ENCODE results near the gene MYL2. TPM values are rescaled to one million over a fixed set of nuclear protein-coding genes. Genes with fewer than 3 reads are reported as not detected.
A peak's percentile ranks its signal among the peaks of the same experiment; 100 is the strongest.

MYL2 gene
- total RNA-seq, 2 experiments from 2014 or later = not detected

DNA sequence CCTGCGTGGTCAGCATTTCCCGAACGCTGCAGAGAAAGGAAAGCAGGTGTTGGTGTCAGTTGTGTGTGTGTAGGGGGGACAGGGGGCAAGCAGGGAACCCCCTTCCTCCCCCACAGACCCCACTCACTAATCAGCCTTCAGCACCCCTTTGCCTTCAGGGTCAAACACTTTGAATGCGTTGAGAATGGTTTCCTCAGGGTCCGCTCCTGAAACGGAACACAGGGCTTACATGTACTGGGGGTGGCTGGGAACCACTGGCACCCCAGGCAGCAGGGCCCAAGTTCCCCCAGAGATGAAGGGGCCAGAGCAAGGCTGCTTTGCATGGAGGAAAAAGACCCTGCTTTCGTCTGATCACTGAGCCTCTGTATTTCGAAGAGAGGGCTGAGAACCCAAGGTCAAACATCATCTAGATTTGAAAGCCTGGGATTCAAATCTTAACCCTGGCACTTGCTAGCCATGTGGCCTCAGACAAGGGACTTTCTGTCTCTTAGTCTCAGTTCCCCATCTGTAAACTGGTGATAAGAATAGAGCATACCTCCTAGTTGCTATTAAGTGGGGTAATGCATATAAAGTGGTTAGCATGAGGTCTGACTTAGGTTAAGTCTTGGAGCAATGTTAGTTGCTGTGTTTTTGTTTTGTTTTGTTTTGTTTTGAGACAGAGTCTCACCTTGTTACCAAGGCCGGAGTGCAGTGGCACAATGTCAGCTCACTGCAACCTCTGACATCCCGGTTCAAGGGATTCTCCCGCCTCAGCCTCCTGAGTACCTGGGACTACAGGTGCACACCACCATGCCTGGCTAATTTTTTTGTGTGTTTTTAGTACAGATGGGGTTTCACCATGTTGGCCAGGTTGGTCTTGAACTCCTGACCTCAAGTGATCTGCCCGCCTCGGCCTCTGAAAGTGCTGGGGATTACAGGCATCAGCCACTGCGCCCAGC is 7.0 kb downstream of the MYL2 start:
- no peak overlapping the region for H3K27ac Mint-ChIP-seq
- DNase-seq (peak in 2 of 14 experiments; percentile 8 to 14), ATAC-seq (ENCODE audit: poor library complexity) (no peak)
- CTCF ChIA-PET = no interaction called here
- no peaks in the 10 kb centered on the region for H3K9me3 ChIP-seq (ENCODE audit: control insufficient read depth in 1 of 2, insufficient read depth in 1 of 2, low read length in 2 of 2)
- no peaks in the 10 kb centered on the region for H3K4me1 ChIP-seq (ENCODE audit: insufficient read depth, low read length)
- no peaks in the 10 kb centered on the region for H3K36me3 Mint-ChIP-seq (ENCODE audit: low read depth)
- H3K4me3 ChIP-seq (ENCODE audit: low read length) = no peak overlapping the region
- no peak overlapping the region for H3K27ac ChIP-seq (ENCODE audit: low read depth in 1 of 2, low read length in 2 of 2)
- H3K4me3 Mint-ChIP-seq = no peak overlapping the region
- intact Hi-C loops (cut with DNase I, micrococcal nuclease) = no loop called here
- peaks cover 6% of the 10 kb centered on the region for H3K27me3 Mint-ChIP-seq
- H3K27me3 ChIP-seq (ENCODE audit: control insufficient read depth in 1 of 2, insufficient read depth in 2 of 2, low read length in 2 of 2) = no peaks in the 10 kb centered on the region
- TF ChIP-seq, protein P1, sequence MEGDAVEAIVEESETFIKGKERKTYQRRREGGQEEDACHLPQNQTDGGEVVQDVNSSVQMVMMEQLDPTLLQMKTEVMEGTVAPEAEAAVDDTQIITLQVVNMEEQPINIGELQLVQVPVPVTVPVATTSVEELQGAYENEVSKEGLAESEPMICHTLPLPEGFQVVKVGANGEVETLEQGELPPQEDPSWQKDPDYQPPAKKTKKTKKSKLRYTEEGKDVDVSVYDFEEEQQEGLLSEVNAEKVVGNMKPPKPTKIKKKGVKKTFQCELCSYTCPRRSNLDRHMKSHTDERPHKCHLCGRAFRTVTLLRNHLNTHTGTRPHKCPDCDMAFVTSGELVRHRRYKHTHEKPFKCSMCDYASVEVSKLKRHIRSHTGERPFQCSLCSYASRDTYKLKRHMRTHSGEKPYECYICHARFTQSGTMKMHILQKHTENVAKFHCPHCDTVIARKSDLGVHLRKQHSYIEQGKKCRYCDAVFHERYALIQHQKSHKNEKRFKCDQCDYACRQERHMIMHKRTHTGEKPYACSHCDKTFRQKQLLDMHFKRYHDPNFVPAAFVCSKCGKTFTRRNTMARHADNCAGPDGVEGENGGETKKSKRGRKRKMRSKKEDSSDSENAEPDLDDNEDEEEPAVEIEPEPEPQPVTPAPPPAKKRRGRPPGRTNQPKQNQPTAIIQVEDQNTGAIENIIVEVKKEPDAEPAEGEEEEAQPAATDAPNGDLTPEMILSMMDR (IDR thresholded peaks at IDR 0.05) = no peak
- no peaks in the 10 kb centered on the region for H3K36me3 ChIP-seq (ENCODE audit: insufficient read depth, low read length)
- POLR2A ChIA-PET = no interaction called here
- H3K4me1 Mint-ChIP-seq (ENCODE audit: low read depth) = no peaks in the 10 kb centered on the region
- H3K9me3 Mint-ChIP-seq = no peaks in the 10 kb centered on the region

GRCh38 chr12:110912263-110912662 is 8.1 kb downstream of the MYL2 start:
- ATAC-seq (ENCODE audit: poor library complexity) = no peak
- no peaks in the 10 kb centered on the region for H3K36me3 Mint-ChIP-seq (ENCODE audit: low read depth)
- H3K4me3 Mint-ChIP-seq = no peak overlapping the region
- H3K27me3 Mint-ChIP-seq = peaks cover 6% of the 10 kb centered on the region
- POLR2A ChIA-PET = no interaction called here
- no peaks in the 10 kb centered on the region for H3K27me3 ChIP-seq (ENCODE audit: control insufficient read depth in 1 of 2, insufficient read depth in 2 of 2, low read length in 2 of 2)
- TF ChIP-seq, protein P1 (IDR thresholded peaks at IDR 0.05) = no peak
- H3K4me1 Mint-ChIP-seq (ENCODE audit: low read depth) = no peaks in the 10 kb centered on the region
- no peak overlapping the region for H3K27ac ChIP-seq (ENCODE audit: low read depth in 1 of 2, low read length in 2 of 2)
- no peaks in the 10 kb centered on the region for H3K9me3 Mint-ChIP-seq
- CTCF ChIA-PET = no interaction called here
- intact Hi-C loops (cut with DNase I, micrococcal nuclease) = no loop called here
- no peak overlapping the region for H3K27ac Mint-ChIP-seq
- peaks cover 0 to 4% of the 10 kb centered on the region in 2 experiments for H3K9me3 ChIP-seq (ENCODE audit: control insufficient read depth in 1 of 2, insufficient read depth in 1 of 2, low read length in 2 of 2)
- DNase-seq = no peak
- H3K36me3 ChIP-seq (ENCODE audit: insufficient read depth, low read length) = no peaks in the 10 kb centered on the region
- H3K4me1 ChIP-seq (ENCODE audit: insufficient read depth, low read length) = no peaks in the 10 kb centered on the region
- no peak overlapping the region for H3K4me3 ChIP-seq (ENCODE audit: low read length)

GRCh38 chr12:110908377-110909152 is 11.8 kb downstream of the MYL2 start:
- Mint-ChIP-seq H3K4me1 (ENCODE audit: low read depth) (no peaks in the 10 kb centered on the region), H3K4me3 (no peak overlapping the region), H3K9me3 (no peaks in the 10 kb centered on the region), H3K27ac (no peak overlapping the region), H3K27me3 (no peaks in the 10 kb centered on the region), H3K36me3 (ENCODE audit: low read depth) (no peaks in the 10 kb centered on the region)
- no peak overlapping the region for H3K4me3 ChIP-seq (ENCODE audit: low read length)
- POLR2A ChIA-PET = no interaction called here
- CTCF ChIA-PET = no interaction called here
- no peak for DNase-seq
- H3K27ac ChIP-seq (ENCODE audit: low read depth in 1 of 2, low read length in 2 of 2) = no peak overlapping the region
- no peaks in the 10 kb centered on the region for H3K36me3 ChIP-seq (ENCODE audit: insufficient read depth, low read length)
- peaks cover 0 to 4% of the 10 kb centered on the region in 2 experiments for H3K9me3 ChIP-seq (ENCODE audit: control insufficient read depth in 1 of 2, insufficient read depth in 1 of 2, low read length in 2 of 2)
- TF ChIP-seq, protein P1 (IDR thresholded peaks at IDR 0.05) = no peak
- peaks cover 3% of the 10 kb centered on the region for H3K4me1 ChIP-seq (ENCODE audit: insufficient read depth, low read length)
- no peaks in the 10 kb centered on the region for H3K27me3 ChIP-seq (ENCODE audit: control insufficient read depth in 1 of 2, insufficient read depth in 2 of 2, low read length in 2 of 2)
- intact Hi-C loops (cut with DNase I, micrococcal nuclease) = no loop called here
- ATAC-seq (ENCODE audit: poor library complexity) = no peak
